Ecto neural progenitor cell (in vitro differentiated cells): Measurements from ENCODE around the gene UQCRC2.
"Not testable (repeated sequence)": the region's sequence is repeated elsewhere in the genome, so short reads cannot be mapped to it uniquely, and the experiment has no call there.

Experiments used
- DNase-seq: peaks from one replicate; pipeline ENCODE4 v3.0.0-alpha.2; 2018; ENCODE audit warnings: low spot score

Gene UQCRC2

DNA sequence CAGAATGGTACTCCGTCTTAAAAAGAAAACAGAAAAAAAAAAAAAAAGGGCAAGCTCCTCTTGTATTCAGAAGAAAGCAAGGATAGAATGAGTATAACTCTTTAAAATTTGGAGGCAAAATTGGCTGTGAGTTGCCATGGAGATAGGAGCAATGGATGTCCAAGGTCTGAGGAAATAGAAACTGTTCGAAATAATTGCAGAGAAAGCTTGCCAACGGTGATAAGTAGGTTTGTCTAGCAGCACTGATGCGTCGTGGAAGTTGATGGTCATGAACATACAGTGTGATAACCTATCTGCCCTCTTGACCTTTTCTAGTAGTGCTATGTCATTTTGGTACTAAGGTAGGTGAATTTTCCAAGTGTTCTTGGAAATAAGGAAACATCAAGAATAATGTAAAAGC lies 57.7 kb downstream of the UQCRC2 start:
- DNase-seq, result no peak

DNA sequence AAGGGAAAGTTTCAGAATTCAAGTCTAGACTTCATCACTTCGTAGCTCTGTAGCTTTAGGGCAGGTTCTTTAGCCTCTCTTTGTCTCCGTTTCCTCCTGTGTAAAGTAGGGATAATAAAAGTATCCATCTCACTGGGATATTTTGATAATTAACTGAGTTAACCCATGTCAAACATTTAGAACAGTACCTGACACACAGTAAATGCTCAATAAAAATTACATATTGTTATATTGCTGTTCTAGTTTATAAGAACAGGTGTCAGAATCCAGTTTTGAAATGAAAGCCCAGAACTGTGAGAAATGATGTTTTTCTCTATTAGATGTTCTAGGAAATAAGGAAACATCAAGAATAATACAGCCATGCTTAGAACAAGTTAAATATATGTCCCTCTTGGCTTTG lies 59.1 kb downstream of the UQCRC2 start:
- no peak for DNase-seq

GRCh38 chr16:22013486-22013885 lies 60.3 kb downstream of the UQCRC2 start:
- no peak for DNase-seq

- DNase-seq, result no peak
These were observed 61.2 kb downstream of the UQCRC2 start for GRCh38 chr16:22014271-22014873.

- no peak for DNase-seq
These were observed 63.8 kb downstream of the UQCRC2 start for GRCh38 chr16:22016927-22017326.

DNA sequence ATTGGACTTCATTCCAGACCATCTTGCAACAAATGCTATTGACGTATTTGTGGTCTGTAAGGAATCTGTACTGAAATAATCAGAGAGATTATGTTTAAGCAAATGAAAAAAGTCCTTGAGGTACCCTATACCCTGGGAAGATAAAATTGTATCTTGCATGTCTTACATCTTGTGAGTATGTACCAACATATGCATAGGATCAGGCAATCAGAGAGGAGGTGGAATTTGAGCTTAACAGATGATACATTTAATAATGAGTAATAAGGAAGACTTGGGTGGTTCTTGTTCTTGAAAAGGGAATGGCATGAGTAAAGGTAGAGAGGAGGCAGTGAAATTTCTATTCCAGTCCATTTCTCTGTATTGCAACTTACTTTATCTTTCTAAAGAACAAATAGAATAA lies 65.4 kb downstream of the UQCRC2 start:
- no peak for DNase-seq

DNA sequence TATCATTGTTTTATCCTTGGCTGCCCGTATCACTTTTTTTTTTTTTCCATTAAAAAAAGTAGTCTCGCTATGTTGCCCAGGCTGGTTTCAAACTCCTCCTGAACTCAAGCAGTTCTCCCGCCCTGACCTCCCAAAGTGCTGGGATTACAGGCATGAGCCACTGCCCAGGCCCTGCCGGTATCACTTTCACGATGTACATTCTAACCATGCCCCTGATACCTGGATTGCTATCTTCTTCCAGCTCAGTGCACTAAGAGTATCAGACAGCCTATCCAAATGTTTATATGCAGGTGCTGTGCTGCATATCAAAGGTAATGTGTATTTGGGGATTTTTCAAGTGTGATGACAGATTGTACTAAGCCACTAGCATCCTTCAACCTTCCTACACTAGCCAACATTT lies 69.0 kb downstream of the UQCRC2 start:
- DNase-seq, result no peak

DNA sequence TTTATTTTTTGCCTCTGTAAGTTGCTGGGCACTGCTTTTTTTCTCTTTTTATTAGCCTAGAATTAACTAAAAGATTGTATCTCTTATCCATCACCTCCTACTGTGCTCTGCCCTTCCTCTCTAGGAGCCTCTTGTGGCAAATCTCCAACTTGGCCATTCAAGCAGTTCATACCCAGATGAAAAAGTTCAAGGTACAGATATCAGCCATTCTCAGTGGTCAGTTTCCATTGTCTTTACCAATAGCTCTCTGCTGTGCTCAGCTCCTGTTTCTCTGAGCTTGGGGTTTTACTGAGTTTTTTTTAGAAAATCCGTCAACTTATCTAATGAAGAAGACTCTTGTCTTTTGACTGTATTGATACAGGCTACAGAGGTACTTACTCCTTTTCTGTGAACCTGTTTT lies 70.3 kb downstream of the UQCRC2 start:
- DNase-seq, result no peak

GRCh38 chr16:22024785-22025184 lies 71.6 kb downstream of the UQCRC2 start:
- not testable (repeated sequence) for DNase-seq

DNA sequence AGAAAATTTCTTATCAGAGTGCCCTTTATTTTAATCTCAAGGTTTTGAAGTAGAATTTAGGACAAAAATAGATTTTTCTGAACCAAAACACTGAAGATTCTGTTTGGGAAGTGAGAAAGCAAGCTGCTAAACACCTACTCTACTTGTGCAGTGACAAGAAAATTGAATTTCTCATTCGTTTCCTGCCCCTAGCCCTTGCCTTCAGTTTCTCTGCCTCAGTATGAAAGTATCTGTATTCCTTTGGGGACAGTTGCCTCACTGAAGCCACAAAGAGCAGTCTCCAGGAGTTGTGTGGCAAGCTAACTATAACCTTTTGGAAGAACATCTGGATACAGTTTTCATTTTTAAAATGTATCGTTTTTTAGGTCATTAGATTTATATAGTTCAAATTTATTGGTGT lies 74.5 kb downstream of the UQCRC2 start:
- no peak for DNase-seq

DNA sequence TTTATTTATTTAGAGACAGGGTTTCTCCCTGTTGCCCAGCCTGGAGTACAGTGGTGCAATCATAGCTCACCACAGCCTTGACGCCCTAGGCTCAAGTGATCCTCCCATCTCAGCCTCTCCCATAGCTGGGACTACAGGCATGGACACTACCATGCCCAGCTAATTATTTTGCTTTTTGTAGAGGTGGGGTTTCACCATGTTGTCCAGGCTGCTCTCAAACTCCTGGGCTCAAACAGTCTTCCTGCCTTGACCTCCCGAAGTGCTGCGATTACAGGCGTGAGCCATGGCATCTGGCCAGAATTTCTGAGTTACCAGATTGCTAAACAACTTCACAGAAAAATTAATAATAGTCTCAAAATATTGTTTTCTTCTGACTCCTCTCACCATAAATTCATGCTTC lies 76.5 kb downstream of the UQCRC2 start:
- DNase-seq, result no peak

- DNase-seq, result no peak
These were observed 77.1 kb downstream of the UQCRC2 start for GRCh38 chr16:22030087-22030812.

- DNase-seq, result no peak
These were observed 78.4 kb downstream of the UQCRC2 start for GRCh38 chr16:22031483-22032083.
